HG02852 (cell line): ENCODE data around the gene POR.
"Not testable (repeated sequence)": the region's sequence is repeated elsewhere in the genome, so short reads cannot be mapped to it uniquely, and the experiment has no call there.

Experiments used
- ATAC-seq: cut with Tn5 transposase; IDR thresholded peaks from one replicate; pipeline ENCODE4 v1.9.1; 2021; ENCODE audit warnings: mild to moderate bottlenecking, moderate library complexity; ENCODE audit not compliant: unreplicated experiment

The POR gene

GRCh38 chr7:75884476-75884875, 30.5 kb upstream of the POR start:
- ATAC-seq, result no peak

GRCh38 chr7:75885036-75885435, 29.9 kb upstream of the POR start:
- no peak for ATAC-seq

- no peak for ATAC-seq
Measured at GRCh38 chr7:75887669-75888369, 27.1 kb upstream of the POR start.

- no peak for ATAC-seq
Measured at GRCh38 chr7:75888464-75889222, 26.3 kb upstream of the POR start.

- ATAC-seq, result no peak
Measured at GRCh38 chr7:75889223-75889825, 25.6 kb upstream of the POR start.

- no peak for ATAC-seq
Measured at GRCh38 chr7:75889826-75890225, 25.1 kb upstream of the POR start.

- not testable (repeated sequence) for ATAC-seq
Measured at GRCh38 chr7:75891237-75891636, 23.7 kb upstream of the POR start.

GRCh38 chr7:75891815-75892411, 23.0 kb upstream of the POR start:
- ATAC-seq, result no peak

- no peak for ATAC-seq
Measured at GRCh38 chr7:75892634-75893272, 22.2 kb upstream of the POR start.

GRCh38 chr7:75896803-75897327, 18.1 kb upstream of the POR start:
- ATAC-seq, result no peak

GRCh38 chr7:75900617-75901315, 14.2 kb upstream of the POR start:
- no peak for ATAC-seq

- no peak for ATAC-seq
Measured at GRCh38 chr7:75905785-75906604, 9.0 kb upstream of the POR start.

GRCh38 chr7:75906991-75907667, 7.8 kb upstream of the POR start:
- ATAC-seq, result no peak

GRCh38 chr7:75907668-75908039, 7.3 kb upstream of the POR start:
- not testable (repeated sequence) for ATAC-seq

GRCh38 chr7:75909521-75910132, 5.3 kb upstream of the POR start:
- no peak for ATAC-seq

GRCh38 chr7:75911186-75911585, 3.8 kb upstream of the POR start:
- not testable (repeated sequence) for ATAC-seq

GRCh38 chr7:75913437-75913836, 1.5 kb upstream of the POR start:
- ATAC-seq, result no peak

- no peak for ATAC-seq
Measured at GRCh38 chr7:75914169-75914654, 743 bp upstream of the POR start.
